ENCODE data around the gene BPIFB3.
"Not testable (repeated sequence)": the region's sequence is repeated elsewhere in the genome, so short reads cannot be mapped to it uniquely, and the experiment has no call there.

BPIFB3 gene

DNA sequence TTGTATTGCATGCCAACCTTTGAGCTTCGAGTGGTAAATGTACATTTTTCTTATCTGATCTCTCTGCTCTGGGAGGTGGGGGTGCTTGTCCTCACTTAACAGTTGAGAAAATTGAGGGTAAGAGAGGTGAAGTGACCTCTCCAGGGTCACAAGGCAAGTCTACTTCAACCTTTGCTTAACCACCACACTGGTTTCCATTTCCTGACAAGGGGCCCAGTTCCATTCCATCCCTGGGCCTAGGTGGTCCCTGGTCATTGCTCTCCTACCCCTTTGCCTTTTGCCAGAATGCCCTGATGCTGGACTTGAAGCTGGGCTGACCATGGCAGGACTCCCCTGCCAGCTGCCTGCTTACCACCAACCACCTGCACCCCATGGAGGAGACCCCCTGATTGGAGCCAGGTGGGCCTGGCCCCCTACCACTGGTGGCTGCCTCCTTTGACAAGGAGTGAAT lies 9.9 kb upstream of the BPIFB3 start:
- Histone ChIP-seq H3K36me3 (ENCODE audit: insufficient read depth) (no peaks in the 10 kb centered on the region), H3K27me3 (ENCODE audit: insufficient read depth, low read depth) (no peaks in the 10 kb centered on the region; the same call in 1 of the 2 replicates), H3K4me3 (IDR thresholded peaks at IDR 0.05; ENCODE audit: insufficient read depth, low read depth, low read length) (no peak overlapping the region), H3K9ac (no peak overlapping the region), H3K4me1 (ENCODE audit: low read depth, poor library complexity, severe bottlenecking) (no peaks in the 10 kb centered on the region), H4K20me1 (ENCODE audit: insufficient read depth) (no peaks in the 10 kb centered on the region), H3K79me2 (ENCODE audit: insufficient read depth, low read depth) (no peaks in the 10 kb centered on the region), H2AFZ (ENCODE audit: low read depth) (no peak overlapping the region), H3K27ac (no peak overlapping the region), H3K4me2 (no peak overlapping the region)
- TF ChIP-seq, protein P1, sequence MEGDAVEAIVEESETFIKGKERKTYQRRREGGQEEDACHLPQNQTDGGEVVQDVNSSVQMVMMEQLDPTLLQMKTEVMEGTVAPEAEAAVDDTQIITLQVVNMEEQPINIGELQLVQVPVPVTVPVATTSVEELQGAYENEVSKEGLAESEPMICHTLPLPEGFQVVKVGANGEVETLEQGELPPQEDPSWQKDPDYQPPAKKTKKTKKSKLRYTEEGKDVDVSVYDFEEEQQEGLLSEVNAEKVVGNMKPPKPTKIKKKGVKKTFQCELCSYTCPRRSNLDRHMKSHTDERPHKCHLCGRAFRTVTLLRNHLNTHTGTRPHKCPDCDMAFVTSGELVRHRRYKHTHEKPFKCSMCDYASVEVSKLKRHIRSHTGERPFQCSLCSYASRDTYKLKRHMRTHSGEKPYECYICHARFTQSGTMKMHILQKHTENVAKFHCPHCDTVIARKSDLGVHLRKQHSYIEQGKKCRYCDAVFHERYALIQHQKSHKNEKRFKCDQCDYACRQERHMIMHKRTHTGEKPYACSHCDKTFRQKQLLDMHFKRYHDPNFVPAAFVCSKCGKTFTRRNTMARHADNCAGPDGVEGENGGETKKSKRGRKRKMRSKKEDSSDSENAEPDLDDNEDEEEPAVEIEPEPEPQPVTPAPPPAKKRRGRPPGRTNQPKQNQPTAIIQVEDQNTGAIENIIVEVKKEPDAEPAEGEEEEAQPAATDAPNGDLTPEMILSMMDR (conservative IDR thresholded peaks at IDR 0.05; ENCODE audit: low read depth, low read length) = no peak

DNA sequence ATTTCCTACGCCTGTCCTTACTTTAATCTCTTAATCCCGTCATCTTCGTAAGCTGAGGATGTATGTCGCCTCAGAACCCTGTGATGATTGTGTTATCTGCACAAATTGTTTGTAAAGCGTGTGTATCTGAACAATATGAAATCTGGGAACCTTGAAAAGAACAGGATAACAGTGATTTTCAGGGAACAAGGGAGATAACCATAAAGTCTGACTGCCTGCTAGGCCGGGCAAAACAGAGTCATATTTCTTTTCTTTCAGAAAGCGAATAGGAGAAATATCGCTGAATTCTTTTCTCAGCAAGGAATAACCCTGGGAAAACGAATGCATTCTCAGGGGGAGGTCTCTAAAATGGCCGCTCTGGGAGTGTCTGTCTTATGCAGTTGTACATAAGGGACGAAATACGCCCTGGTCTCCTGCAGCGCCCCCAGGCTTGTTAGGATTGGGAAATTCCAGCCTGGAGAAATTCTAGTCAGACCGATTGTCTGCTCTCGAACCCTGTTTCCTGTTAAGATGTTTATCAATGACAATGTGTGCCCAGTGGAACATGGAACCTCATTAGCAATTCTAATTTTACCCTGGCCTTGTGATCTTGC lies 8.5 kb upstream of the BPIFB3 start:
- not testable (repeated sequence) for H3K4me2 ChIP-seq; H3K79me2 ChIP-seq (ENCODE audit: insufficient read depth, low read depth); H3K36me3 ChIP-seq (ENCODE audit: insufficient read depth); H3K27ac ChIP-seq; H3K4me3 ChIP-seq (IDR thresholded peaks at IDR 0.05; ENCODE audit: insufficient read depth, low read depth, low read length); H3K27me3 ChIP-seq (ENCODE audit: insufficient read depth, low read depth); H3K9ac ChIP-seq; H4K20me1 ChIP-seq (ENCODE audit: insufficient read depth); H2AFZ ChIP-seq (ENCODE audit: low read depth); H3K4me1 ChIP-seq (ENCODE audit: low read depth, poor library complexity, severe bottlenecking)

DNA sequence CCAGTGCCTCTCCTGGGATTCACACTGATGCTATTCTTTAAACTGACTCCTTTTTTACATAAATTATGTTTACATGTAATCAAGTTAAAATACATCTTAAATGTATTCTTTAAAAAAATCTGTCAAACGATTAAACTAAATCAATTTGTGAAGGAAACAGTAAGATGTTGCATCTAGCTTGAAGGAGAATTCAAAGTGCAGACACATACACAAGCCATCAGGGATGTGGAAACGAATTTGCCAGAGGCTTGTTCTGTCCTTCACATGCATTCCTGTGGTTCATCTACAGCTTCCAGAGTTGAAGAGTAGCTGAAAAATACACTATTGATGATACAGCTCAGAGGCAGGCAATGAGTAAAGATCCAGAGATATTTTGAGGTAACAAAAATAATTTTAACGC lies 7.3 kb upstream of the BPIFB3 start:
- no peak overlapping the region for H3K4me3 ChIP-seq (IDR thresholded peaks at IDR 0.05; ENCODE audit: insufficient read depth, low read depth, low read length)
- H3K36me3 ChIP-seq (ENCODE audit: insufficient read depth) = no peaks in the 10 kb centered on the region
- TF ChIP-seq, protein P1 (conservative IDR thresholded peaks at IDR 0.05; ENCODE audit: low read depth, low read length) = no peak
- H3K79me2 ChIP-seq (ENCODE audit: insufficient read depth, low read depth) = no peaks in the 10 kb centered on the region
- no peaks in the 10 kb centered on the region for H4K20me1 ChIP-seq (ENCODE audit: insufficient read depth)
- H3K27me3 ChIP-seq (ENCODE audit: insufficient read depth, low read depth) = no peaks in the 10 kb centered on the region; the same call in 1 of the 2 replicates
- H3K9ac ChIP-seq = no peak overlapping the region
- no peaks in the 10 kb centered on the region for H3K4me1 ChIP-seq (ENCODE audit: low read depth, poor library complexity, severe bottlenecking)
- H3K4me2 ChIP-seq = no peak overlapping the region
- no peak overlapping the region for H2AFZ ChIP-seq (ENCODE audit: low read depth)
- H3K27ac ChIP-seq = no peak overlapping the region

DNA sequence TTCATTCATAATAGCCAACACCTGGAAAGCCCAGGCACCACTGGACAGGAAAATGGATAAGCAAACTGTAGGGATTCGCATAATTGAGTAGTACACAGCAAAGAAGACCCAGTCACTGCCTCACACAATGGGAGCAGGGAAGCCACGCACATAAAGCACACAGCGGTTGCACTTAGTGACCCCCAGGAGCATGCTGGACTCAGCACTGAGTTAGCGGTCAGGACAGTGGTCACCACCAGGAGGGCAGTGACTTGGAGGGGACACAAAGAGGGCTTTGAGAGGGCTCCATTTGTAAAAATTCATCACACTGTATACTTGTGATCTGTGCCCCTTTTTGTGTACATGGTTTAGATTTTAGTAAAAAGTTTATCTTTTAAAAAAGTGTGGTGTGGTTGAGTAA lies 2.4 kb upstream of the BPIFB3 start:
- Histone ChIP-seq H4K20me1 (ENCODE audit: insufficient read depth) (no peaks in the 10 kb centered on the region), H3K36me3 (ENCODE audit: insufficient read depth) (no peaks in the 10 kb centered on the region), H3K4me3 (IDR thresholded peaks at IDR 0.05; ENCODE audit: insufficient read depth, low read depth, low read length) (no peak overlapping the region), H2AFZ (ENCODE audit: low read depth) (no peak overlapping the region), H3K27me3 (ENCODE audit: insufficient read depth, low read depth) (no peaks in the 10 kb centered on the region), H3K4me2 (no peak overlapping the region), H3K79me2 (ENCODE audit: insufficient read depth, low read depth) (no peaks in the 10 kb centered on the region), H3K9ac (no peak overlapping the region), H3K4me1 (ENCODE audit: low read depth, poor library complexity, severe bottlenecking) (no peaks in the 10 kb centered on the region), H3K27ac (no peak overlapping the region)
- TF ChIP-seq, protein P1 (conservative IDR thresholded peaks at IDR 0.05; ENCODE audit: low read depth, low read length) = no peak

DNA sequence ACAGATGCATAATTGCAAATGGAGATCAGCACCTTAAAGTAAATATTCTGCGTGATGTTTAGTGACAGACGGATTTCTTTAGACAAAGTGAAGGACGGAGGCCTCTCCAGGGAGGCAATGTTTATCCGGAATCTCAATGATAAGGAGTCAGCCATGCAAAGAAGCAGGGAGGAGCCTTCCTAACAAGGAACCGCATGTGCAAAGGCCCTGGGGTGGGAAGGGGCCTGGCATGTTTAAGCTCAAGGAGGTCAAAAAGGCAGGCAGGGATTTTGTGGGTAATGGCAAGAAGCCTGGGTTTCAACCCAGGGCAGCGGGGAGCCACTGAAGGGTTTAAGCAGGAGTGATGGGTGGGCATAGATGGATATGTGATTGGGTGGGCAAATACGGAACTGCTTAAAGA lies 678 bp downstream of the BPIFB3 start:
- Histone ChIP-seq H3K4me2 (no peak overlapping the region), H3K27ac (no peak overlapping the region), H3K4me3 (IDR thresholded peaks at IDR 0.05; ENCODE audit: insufficient read depth, low read depth, low read length) (no peak overlapping the region), H2AFZ (ENCODE audit: low read depth) (no peak overlapping the region), H3K36me3 (ENCODE audit: insufficient read depth) (no peaks in the 10 kb centered on the region), H4K20me1 (ENCODE audit: insufficient read depth) (no peaks in the 10 kb centered on the region), H3K9ac (no peak overlapping the region), H3K4me1 (ENCODE audit: low read depth, poor library complexity, severe bottlenecking) (no peaks in the 10 kb centered on the region), H3K79me2 (ENCODE audit: insufficient read depth, low read depth) (no peaks in the 10 kb centered on the region), H3K27me3 (ENCODE audit: insufficient read depth, low read depth) (no peaks in the 10 kb centered on the region)
- TF ChIP-seq, protein P1 (conservative IDR thresholded peaks at IDR 0.05; ENCODE audit: low read depth, low read length) = no peak

Measured in KMS-11 (cell line).